Stimulated activated CD4-positive, alpha-beta T cell treated with anti-CD3 and anti-CD28 coated beads, TNF-alpha, amount 100 ng/mL, for 48 hours (primary cell): Measurements from ENCODE around the gene PLEKHA6.

ENCODE experiments used
- DNase-seq, 3 donors: peaks; one replicate each; pipeline ENCODE4 v3.0.0-alpha.2; 2020; ENCODE audit warnings: low read depth in 3 of 3

PLEKHA6 gene

GRCh38 chr1:204216236-204216635 is 143.5 kb downstream of the PLEKHA6 start:
- no peak for DNase-seq

DNA sequence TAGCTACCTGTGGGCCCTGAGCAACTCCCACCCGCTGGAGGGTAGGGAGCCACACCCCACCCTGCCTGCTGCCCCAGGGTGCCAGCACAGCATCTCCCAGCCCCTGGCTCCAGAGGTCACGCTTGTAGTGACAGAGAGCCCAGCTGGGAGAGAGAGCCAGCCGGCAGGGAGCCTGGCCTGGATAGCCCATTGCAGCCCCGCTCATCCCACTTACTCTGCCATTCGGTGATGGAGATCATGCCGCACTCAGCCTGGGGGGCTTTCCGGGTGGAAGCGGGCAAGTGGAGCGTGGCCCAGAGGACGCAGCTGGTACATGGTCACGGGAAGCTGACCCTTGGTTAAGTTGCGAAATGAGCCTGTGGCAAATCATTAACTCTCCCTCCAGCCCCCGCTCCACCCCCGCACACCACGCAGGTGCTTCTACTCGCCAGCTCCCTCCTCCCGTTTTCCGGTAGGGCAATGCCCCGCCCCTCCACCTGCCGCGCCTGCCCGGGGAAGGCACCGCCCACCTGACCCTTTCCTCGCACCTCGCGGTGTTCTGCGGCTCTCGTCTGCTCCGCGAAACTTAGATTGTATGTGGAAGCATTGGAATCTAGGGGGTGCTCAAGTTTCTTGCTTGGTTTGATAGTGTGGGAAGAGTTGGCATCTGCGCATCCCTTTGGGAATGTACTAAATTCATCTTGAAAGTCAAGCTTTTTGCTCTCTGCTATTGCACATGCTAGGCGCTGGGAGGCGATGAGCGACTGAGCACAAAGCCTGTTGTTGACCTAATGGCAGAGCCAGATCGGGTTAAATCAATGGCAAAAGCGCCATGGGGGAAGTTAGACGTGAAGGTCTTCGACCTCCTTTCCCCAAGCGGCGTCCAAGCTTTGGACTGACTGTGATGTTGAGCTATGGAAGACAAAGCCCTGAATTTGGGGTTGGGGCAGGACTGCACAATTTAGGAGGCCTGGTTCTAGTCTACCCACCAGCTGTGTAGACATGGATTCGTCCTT is 145.8 kb downstream of the PLEKHA6 start, which contains the start of gene GOLT1A:
Gene GOLT1A, minus strand, starts transcription at position 321 of the 995 bp plus-strand sequence. Its CDS starts 82 bp downstream, at position 239.
- DNase-seq = peak in 2 of 3 donors; percentile 15 to 44

GRCh38 chr1:204212715-204213114 is 147.0 kb downstream of the PLEKHA6 start:
- no peak for DNase-seq

GRCh38 chr1:204211046-204211445 is 148.7 kb downstream of the PLEKHA6 start:
- no peak for DNase-seq

GRCh38 chr1:204207136-204207616 is 152.6 kb downstream of the PLEKHA6 start:
- peak; percentile 38 to 68 (median 65) for DNase-seq

- DNase-seq = no peak
These were observed 153.6 kb downstream of the PLEKHA6 start for GRCh38 chr1:204206121-204206520.

DNA sequence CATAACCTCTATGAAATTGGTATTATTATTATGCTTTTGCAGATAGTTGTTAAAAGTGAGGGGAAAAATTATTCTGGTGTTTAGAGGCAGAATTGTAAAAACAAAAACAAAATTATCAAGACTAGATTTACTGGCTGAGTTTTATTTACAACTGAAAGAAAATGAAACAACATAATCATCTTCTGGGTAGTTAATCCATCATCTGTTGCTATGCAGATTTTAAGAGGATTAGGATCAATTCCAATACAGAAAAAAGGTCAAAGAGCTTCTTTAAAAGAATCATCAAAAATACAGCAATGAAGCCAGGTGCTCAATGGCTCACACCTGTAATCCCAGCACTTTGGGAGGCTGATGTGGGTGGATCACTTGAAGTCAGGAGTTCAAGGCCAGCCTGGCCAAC is 154.2 kb downstream of the PLEKHA6 start:
- no peak for DNase-seq

- DNase-seq = no peak
These were observed 154.8 kb downstream of the PLEKHA6 start for GRCh38 chr1:204204944-204205343.

DNA sequence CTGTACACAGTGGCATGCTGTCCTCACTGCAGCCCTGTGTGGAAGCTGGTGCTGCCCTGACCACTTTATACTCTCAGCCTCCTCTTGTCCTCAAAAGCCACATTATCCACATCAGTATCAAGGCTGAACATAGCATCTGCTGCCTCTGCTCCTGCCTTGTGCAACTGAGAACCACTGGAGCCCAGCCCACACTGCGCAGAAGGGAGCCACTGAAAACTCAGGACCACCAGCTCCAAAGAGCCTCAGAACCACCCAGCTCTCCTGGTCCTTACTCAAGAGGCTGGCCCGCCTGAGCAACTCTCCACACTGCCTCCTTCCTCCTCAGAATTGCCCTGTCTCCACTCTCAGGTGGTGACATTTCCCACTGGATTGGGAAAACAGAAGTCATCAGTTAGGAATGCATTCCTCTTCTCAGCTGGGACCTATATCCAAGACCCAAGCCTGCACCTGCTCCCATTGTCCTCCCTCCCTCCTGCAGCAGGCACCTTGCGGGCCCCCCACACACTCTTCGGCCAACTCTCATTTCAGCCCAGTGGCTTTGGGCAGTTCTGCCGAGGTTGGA is 156.4 kb downstream of the PLEKHA6 start:
- DNase-seq = no peak

- no peak for DNase-seq
These were observed 157.2 kb downstream of the PLEKHA6 start for GRCh38 chr1:204202481-204202880.

- no peak for DNase-seq
These were observed 158.2 kb downstream of the PLEKHA6 start for GRCh38 chr1:204201348-204202040.

GRCh38 chr1:204199579-204199978 is 160.2 kb downstream of the PLEKHA6 start:
- DNase-seq = no peak

GRCh38 chr1:204198348-204199340 is 161.1 kb downstream of the PLEKHA6 start:
- DNase-seq = no peak

GRCh38 chr1:204197068-204197467 is 162.7 kb downstream of the PLEKHA6 start:
- no peak for DNase-seq

- no peak for DNase-seq
These were observed 163.5 kb downstream of the PLEKHA6 start, which contains the start of gene KISS1 for GRCh38 chr1:204196068-204196795. Gene KISS1, minus strand, starts transcription at chr1:204196491. Its CDS starts 3,615 bp downstream, at chr1:204192876.

GRCh38 chr1:204194771-204195170 is 165.0 kb downstream of the PLEKHA6 start:
- DNase-seq = no peak

GRCh38 chr1:204194080-204194479 is 165.6 kb downstream of the PLEKHA6 start:
- DNase-seq = no peak

DNA sequence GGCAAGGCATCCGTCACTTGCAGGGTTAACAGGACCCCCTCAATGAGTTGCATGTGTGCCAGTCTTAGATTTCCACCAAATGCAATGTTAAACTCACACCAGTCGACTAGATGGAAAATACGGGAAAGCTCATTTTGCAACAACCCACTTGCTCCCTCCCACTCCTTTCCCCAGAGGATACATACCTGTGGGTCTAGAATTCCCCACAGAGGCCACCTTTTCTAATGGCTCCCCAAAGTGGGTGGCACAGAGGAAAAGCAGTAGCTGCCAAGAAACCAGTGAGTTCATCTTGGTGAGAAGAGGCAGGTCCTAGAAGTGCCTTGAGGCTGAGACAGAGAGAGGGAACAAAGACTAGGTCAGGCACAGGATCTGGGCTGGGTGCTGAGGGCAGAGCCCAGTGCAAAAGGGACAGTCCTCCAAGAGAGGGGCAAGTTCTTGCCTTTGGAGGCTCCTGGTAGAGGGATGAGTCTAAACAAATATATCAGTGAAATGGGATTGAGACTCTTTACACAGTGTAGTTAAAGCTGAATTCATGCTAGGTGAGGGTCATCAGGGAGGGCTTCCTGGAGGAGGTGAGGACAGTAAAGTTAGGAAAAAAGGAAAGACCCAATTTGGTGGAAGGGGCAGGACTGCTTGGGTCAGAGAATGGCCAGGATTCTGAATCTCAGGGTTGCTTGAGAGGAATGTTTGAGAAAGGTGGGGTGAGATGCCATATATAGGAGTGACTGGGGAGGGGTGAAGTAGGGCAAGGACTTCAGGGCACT is 167.0 kb downstream of the PLEKHA6 start:
- DNase-seq = no peak

GRCh38 chr1:204192046-204192445 is 167.7 kb downstream of the PLEKHA6 start:
- no peak for DNase-seq
